ENCODE measurements around the gene SLC66A1.

DNA sequence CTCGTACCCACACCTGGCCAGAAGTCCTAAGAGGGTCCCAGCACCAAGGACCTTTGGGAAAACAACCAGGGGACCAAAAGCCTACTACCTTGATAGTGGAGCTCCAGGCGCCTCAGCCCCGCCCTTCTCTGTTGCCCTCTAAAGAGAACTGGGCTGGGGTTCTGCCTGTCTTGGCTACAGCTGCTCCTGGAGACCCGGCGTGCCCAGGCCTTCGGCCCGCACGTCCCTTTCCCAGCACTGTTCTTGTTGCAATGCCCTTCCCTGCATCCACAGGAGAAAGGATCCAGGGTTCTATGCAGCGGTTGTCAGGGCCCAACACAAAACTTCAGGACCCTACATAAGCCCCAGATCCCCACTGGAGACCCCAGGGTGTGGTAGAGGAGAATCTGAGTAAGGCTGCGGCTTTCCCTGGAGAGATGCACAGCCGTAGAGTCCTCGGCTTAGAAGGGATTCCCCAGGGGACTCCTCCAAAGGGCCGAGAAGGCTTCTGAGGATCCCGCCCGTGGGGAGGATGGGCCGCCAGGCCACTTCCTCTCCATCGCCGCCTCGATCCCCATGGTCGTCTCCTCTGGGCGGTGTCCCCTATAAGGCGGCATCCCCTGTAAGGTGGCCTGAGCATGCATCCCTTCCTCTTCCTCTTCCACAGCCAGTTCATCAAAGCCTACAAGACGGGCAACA is 12.0 kb downstream of the SLC66A1 start:
- TF ChIP-seq CTCF (IDR thresholded peaks at IDR 0.05; ENCODE audit: borderline replicate concordance, extremely low read depth, low read length, poor library complexity, severe bottlenecking), result no peak
- TF ChIP-seq EZH2 (IDR thresholded peaks at IDR 0.05; ENCODE audit: borderline replicate concordance, low read depth, low read length, severe bottlenecking), result no peak

Data from DND-41 (cell line).